OCI-LY7 (cell line): ENCODE results near the gene TRANK1.

Experiments
- EZH2phosphoT487 ChIP-seq: fragments of 200-600 bp; sonication (generic); IDR thresholded peaks from 2 replicates; pipeline ENCODE4 v1.6.1; 2018; ENCODE audit warnings: low read depth, borderline replicate concordance, mild to moderate bottlenecking, mixed run types, antibody characterized with exemption, low read length, moderate library complexity, mixed read lengths
- TF ChIP-seq, protein P1 (sequence below): fragments of 200-600 bp; sonication (generic); conservative IDR thresholded peaks from 2 replicates; pipeline ENCODE4 v1.5.1; 2014; ENCODE audit warnings: mild to moderate bottlenecking, antibody characterized with exemption, low read length, moderate library complexity, mixed read lengths

- TF ChIP-seq, protein P1, sequence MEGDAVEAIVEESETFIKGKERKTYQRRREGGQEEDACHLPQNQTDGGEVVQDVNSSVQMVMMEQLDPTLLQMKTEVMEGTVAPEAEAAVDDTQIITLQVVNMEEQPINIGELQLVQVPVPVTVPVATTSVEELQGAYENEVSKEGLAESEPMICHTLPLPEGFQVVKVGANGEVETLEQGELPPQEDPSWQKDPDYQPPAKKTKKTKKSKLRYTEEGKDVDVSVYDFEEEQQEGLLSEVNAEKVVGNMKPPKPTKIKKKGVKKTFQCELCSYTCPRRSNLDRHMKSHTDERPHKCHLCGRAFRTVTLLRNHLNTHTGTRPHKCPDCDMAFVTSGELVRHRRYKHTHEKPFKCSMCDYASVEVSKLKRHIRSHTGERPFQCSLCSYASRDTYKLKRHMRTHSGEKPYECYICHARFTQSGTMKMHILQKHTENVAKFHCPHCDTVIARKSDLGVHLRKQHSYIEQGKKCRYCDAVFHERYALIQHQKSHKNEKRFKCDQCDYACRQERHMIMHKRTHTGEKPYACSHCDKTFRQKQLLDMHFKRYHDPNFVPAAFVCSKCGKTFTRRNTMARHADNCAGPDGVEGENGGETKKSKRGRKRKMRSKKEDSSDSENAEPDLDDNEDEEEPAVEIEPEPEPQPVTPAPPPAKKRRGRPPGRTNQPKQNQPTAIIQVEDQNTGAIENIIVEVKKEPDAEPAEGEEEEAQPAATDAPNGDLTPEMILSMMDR = no peak
- no peak for TF ChIP-seq EZH2phosphoT487
Observed at GRCh38 chr3:36937492-36937891, 7.4 kb downstream of the TRANK1 start.
